Fibroblast of upper back skin (primary cell): ENCODE measurements around the gene CALHM1.

Source experiments
- DNase-seq: peaks from one replicate; pipeline ENCODE4 v3.0.0-alpha.2; 2013

Gene CALHM1

GRCh38 chr10:103454026-103454425 is 4.7 kb downstream of the CALHM1 start:
- DNase-seq, result no peak

- no peak for DNase-seq
These were observed 6.0 kb downstream of the CALHM1 start for GRCh38 chr10:103452506-103453230.

- peak; percentile 49 for DNase-seq
These were observed 6.7 kb downstream of the CALHM1 start, which contains the start of gene CALHM2 for GRCh38 chr10:103451831-103452505. Gene CALHM2, minus strand, starts transcription at chr10:103452370. Its CDS starts 2,429 bp downstream, at chr10:103449941.

DNA sequence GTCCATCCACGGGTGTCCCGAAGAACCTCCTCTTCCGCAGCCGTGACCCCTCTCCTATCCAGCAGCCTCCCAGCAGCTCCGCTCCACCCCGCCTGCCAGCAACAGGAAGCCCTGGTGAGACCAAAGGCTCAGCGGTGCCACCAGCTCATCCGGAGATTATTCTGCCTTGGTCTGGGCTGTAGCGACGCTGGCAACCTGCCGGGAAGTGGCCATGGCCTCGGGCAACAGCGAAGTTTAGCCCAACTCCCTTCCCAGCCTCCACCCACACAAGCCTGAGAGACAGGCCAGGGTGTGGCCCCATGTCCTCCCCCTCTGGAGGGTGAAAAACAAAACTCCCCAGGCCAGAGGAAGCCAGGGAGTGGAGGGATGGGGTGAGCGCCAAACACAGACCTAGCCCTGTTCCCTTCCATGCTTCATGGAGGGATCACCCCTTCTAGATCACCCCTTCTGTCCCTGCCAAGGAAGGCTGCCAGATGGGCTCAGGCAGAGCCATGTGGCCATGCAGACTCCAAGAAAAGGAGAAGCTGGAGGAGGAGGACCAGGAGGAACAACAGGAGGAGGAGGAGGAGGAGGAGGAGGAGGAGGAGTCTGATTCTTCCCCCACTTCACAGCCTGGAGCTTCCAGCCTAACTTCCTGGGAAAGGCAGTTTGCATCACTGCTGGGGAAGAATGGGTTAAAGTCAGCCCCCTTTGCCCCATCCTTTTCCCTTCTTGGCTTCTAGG is 7.4 kb downstream of the CALHM1 start:
- peak; percentile 26 for DNase-seq

DNA sequence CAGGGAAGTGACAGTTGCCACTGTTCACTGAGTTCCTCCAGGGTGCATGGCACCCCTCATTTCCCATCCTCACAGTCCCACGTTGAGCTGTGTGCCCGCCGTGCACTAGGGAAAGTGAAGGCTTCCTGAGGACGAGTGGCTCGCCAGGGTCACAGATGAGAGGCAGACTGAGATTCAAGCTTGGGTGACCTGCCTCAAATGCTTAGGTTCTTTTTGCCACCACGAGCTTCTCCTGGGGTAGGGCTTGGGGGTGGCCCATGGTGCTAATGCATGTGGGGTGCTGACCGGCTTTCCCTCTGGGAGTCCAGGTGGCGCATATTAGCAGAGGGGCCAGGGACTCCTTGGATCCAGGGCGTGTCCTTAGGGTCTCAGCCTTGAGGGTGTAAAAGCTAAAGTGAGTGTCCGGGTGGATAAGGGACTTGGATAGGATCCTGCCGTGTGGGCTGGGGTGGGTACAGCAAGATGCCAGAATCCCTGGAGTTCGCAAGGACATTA is 8.5 kb downstream of the CALHM1 start:
- DNase-seq, result no peak

DNA sequence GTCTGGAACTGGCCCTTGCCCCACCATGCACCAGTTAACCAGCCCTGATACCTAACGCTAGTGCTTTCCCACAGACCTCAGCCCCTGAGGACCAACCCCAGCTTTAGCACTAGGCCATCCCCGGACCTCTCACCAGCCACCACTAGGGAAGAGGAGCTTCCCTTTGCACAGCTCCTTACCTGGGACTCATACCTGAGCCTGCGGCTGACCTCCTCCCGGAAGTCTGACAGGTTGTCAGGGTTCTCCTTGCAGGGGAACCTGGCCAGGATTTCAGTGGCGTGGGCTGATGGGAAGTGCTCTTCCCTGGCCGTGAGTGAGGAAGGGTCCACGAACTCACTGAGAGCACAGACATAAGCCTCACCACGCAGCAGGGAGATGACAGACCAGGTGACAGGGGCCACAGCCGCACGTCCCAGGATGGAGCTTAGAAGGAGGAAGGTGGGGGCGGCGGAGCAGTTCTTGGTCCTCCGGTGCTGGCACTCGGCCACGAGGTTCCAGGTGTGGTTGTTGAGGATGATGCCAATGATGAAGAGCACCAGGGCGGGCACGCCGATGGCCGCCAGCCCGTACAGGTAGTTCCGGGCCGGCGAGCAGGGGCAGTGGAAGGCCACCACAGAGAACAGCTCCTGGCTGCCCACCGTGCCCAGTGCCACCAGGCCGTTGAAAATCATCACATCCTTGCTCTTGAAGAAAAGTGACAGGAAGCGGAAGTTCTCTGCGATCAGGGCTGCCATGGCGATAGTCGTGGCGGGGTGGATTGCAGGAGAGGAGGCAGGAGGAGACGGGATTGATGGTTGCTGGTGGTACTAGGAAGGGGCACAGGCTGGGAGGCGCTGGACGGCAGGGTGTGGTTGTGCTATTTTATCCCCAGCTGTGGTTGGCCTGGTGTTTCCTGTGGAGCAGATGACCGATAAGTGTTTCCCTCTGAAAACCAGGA is 9.2 kb downstream of the CALHM1 start:
- no peak for DNase-seq

GRCh38 chr10:103448746-103449145 is 10.0 kb downstream of the CALHM1 start:
- DNase-seq, result peak; percentile 82

DNA sequence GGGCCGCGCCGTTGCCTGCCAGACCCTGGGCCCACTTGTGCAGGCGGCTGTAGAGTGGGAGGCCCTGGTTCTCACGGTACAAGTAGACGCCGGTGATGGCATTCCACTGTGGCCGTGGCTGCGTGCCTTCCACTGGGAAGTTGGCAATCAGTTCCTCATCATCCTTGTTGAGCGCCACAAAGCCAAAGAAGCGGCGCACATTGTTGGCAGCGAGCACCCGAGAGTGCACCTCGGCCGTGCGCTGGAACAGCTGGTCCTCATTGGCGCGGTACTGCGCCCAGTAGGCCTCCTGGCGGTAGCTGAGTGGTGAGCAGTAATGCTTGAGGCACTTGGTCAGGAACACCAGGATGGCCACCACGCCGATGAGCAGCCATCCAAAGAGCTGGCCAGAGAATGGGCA is 11.5 kb downstream of the CALHM1 start:
- DNase-seq, result no peak

- peak; percentile 14 for DNase-seq
These were observed 12.7 kb downstream of the CALHM1 start for GRCh38 chr10:103445767-103446567.

DNA sequence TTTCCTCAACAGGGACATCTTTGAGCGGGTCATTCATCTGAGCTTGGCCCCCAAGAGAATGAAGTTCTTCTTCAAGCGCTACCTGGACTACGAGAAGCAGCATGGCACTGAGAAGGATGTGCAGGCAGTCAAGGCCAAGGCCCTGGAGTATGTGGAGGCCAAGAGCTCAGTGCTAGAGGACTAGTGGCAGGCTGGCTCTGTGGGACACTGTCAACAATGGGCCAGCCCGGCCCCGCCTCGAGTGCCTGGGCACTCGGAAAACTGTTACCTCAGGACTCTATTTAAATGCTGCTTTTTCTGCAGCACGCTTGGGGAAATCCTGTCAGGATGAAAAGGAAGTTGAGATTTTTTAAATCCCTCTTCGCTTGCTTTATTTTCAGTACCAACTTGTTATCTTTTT is 13.3 kb downstream of the CALHM1 start:
- no peak for DNase-seq

- no peak for DNase-seq
These were observed 14.2 kb downstream of the CALHM1 start for GRCh38 chr10:103444478-103444877.

DNA sequence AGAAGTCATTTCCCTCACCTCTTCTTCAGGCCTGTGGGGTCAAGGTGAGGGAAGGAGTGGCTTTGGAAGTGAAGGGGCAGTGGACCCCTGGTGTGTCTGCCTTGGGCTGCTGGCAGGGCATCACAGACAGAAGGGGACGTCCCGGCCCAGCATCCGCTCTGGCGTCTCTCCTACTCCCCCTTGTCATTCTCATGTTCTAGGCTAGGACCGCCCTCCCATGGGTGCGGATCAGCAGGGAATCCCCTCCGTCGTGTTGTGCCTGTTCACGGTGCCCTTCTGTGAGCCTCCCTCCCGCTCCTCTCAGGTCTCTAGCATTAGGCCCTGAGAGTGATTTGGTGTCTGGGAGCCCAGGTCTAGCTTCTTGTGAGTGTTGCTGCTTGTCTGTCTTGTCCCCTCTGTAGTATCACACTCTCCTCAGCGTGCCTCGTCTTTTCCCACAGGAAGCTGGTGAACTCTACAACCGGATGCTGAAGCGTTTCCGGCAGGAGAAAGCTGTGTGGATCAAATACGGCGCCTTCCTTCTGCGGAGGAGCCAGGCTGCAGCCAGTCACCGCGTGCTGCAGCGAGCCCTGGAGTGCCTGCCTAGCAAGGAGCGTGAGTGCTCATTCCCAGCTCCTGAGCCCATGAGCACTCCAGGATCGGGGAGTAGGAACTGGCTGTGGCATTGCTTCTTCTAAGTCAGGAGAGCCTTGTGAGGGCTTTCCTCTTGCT is 15.1 kb downstream of the CALHM1 start:
- DNase-seq, result no peak

- peak; percentile 43 for DNase-seq
These were observed 16.7 kb downstream of the CALHM1 start for GRCh38 chr10:103442031-103442461.

GRCh38 chr10:103441611-103442010 is 17.1 kb downstream of the CALHM1 start:
- DNase-seq, result no peak

- no peak for DNase-seq
These were observed 17.5 kb downstream of the CALHM1 start for GRCh38 chr10:103441206-103441605.

DNA sequence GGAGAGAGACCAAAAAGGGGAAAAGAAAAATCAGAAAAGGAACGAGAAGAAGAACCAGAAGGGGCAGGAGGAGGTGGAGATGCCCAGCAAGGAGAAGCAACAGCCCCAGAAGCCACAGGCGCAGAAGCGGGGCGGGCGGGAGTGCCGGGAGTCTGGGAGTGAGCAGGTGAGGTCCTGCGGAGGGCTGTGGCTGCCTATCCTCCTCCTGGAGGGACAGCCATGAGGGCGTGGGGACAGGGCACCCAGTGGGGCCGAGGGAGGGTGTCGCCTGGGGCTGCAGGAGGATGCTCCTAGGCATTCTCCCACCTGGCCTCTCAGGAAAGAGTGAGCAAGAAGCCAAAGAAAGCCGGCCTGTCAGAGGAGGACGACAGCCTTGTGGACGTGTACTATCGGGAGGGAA is 18.3 kb downstream of the CALHM1 start:
- DNase-seq, result no peak

DNA sequence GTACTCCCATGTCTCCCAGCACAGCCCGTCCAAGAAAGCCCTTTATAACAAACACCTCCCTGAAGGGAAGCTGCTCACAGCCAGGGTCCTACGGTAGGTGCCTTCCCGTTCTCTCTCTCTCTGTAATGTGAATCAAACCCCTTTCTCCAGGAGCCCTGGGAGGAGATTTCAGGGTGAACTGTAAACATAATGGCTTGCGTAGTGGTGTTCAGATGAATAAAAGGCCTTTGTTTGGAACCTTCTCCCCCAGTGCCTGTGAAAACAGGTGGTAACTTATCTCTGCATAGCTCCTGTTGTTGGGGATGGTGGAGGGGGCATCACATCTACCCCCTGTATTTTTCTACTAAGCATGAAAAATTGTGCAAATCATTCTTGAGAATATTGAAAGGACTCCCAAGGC is 18.9 kb downstream of the CALHM1 start:
- no peak for DNase-seq

- peak; percentile 53 for DNase-seq
These were observed 24.8 kb downstream of the CALHM1 start for GRCh38 chr10:103433858-103434257.

- no peak for DNase-seq
These were observed 26.8 kb downstream of the CALHM1 start for GRCh38 chr10:103431902-103432301.

GRCh38 chr10:103429647-103430046 is 29.1 kb downstream of the CALHM1 start:
- no peak for DNase-seq
